GM19099 (cell line): Measurements from ENCODE around the gene WDFY3.

Source experiments
- POLR2A ChIP-seq: IDR thresholded peaks from 3 replicates; pipeline ENCODE4 v1.6.1; 2011; ENCODE audit warnings: low read depth; ENCODE audit not compliant: insufficient read length; ENCODE audit errors: extremely low read depth

WDFY3 gene

DNA sequence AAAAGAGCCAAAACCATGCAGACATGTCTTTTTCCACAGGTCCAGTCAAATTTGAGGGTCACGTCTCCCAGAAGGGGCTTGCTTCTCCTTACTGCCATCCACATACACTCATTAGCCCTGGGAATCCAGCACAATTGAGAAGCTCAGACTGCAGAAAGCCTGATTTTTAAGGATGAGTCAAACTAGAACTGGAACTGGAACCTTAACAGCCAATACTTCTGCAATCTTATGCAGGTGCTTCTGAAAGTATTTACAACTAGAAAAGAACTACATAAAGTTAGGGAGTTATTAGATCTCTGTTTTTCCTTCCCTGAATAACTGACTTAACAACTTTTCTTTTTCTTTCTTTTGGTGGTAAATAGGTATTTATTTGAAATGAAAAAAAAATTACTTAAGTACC is 297.3 kb downstream of the WDFY3 start:
- no peak for TF ChIP-seq POLR2A

DNA sequence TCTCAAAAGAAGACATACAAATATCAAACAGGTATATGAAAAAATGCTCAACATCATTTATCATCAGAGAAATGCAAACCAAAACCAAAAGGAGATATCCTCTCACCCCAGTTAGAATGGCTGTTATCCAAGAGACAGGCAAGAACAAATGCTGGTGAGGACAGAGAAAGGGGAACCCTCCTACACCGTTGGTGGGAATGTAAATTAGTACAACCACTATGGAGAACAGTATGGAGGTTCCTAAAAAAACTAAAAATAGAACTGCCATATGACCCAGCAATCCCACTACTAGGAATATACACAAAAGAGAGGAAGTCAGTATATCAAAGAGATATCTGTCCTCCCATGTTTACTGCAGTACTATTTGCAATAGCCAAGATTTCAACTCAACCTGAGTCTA is 300.1 kb downstream of the WDFY3 start:
- no peak for TF ChIP-seq POLR2A

DNA sequence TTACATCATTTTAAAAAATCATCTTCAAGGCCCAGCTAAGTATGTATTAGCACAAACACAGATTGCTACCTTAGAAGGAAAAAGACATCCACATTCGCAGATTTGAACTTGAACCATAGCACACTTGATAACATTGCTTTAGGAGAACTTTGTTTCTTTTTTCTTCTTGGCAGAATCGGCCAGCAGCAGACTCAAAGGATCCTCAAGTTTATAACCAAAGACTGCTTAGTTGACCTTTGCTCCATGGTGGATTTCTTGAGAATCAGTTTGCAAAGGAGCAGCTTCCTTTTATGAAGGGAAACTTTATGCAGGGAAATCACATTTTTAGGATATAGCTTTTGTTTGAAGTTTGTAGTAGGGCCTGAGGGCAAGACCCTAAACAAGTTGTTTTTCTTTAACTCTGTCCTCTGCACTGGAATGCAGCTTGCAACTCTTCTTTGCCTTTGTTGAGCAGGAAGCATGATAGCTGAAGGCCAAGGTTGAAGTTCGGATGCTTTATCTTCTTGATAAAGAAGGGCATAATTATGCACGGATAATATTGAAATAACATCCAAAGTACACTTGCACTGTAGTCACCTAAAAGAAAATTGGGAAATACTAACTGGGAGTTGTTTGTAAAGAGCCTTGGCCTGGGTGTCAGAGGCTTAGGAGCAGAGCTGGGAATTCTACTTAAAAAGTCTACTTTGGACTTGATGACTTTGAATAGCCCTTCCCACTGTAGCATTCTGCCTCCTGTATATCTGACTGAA is 305.1 kb downstream of the WDFY3 start:
- TF ChIP-seq POLR2A: no peak

DNA sequence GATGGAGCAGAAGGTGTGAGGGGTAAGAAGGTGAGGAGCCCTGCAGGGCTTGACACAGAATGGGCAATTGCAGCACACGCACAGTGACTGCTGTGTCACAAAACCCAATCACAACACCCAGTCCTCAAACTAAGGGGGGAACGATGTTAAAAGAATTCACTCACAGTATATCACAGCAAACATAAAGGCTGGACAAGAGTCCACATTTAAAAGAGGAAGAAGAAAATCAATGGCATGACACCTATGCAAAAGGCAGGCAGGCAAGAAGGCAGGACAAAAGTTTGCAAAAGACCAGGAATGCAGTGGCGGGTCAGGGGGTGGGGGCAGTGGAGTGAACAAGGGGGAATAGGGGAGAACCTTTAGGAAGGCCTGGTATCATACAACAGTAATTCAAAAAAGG is 305.9 kb downstream of the WDFY3 start:
- no peak for TF ChIP-seq POLR2A

DNA sequence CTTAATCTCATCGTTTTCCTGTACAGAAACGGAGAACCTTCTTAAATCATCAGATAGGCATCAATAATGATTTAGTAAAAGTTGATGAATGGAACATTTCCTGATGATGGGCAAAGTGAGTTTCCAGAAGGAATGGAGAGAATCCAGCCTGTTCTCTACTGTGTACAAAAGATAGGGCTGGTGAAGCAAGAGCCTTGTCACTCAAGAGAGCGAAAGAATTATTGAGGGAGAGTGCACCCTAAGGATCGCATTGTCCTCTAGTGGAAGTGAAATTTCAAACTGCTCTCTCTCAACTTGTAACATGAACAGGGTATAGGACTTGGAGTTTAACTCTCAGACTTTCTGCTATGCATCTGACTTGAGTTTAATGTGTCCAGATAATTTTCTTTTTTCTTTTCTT is 314.0 kb downstream of the WDFY3 start:
- no peak for TF ChIP-seq POLR2A

DNA sequence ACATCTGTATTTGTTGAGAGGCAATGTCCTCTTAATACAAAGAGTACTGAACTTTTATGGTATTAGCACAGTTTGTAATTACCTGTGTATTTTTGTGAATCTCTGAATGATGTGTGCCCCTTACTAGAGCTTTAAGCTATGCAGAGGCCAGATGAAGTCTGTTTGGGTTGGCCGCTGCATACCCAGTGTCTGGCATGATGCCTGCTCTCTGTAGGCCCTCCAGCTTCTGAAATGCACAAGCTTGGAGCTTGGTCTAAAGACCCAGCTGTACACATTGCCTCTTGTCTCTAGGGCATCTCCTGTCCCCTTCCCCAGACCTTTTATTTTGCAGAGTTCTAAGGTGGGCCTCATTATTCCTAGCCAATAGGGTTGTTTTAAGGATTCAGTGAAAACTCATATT is 315.0 kb downstream of the WDFY3 start:
- no peak for TF ChIP-seq POLR2A

DNA sequence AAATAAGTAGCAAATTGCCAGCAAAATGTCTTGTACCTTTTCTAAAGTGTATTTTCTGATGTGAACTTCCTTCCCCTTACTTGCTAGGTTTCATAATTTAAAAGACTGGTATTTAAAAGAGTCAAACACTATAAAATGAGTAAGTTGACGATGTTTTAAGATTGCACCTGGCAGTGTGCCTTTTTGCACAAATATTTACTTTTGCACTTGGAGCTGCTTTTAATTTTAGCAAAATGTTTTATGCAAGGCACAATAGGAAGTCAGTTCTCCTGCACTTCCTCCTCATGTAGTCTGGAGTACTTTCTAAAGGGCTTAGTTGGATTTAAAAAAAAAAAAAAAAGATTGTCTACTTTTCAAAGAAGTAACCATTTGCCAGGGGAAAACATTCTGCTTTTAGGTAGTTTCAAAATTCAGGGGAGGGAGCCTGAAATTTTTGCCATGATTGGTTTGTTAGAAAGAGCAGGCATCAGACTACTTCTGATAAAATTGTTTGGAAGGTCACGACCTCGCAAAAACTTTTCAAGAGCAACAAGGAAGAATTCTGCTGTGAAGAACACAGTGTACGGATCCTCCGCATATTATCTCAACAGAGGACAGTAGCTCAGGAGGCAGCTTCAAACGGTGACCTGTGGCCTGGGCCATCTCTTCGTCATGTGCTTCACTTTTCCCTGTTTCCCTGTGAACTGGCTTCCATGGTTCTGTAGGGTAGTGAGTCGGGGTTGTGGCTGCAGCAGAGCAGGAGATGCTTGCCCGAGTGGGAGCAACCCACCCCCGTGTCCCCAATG is 317.4 kb downstream of the WDFY3 start:
- TF ChIP-seq POLR2A: no peak

DNA sequence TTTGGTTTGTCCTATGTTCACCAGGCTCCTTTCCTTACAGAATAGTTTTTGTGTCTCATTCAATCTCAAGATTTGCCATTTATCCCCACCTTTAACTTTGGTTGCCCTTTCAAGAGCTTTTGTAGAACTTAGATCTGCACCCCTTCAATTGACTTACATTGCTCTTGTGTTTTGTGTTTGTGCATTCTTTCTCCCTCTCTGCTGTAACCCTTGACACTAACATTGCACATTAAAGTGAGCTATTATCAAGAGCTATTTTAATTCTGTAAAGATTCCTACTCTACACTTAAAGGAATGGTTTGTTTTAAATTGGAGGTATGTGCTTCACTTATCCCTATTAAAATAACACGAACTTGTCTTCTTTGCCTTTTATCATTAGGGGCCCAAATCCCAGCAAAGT is 318.3 kb downstream of the WDFY3 start:
- TF ChIP-seq POLR2A: no peak

DNA sequence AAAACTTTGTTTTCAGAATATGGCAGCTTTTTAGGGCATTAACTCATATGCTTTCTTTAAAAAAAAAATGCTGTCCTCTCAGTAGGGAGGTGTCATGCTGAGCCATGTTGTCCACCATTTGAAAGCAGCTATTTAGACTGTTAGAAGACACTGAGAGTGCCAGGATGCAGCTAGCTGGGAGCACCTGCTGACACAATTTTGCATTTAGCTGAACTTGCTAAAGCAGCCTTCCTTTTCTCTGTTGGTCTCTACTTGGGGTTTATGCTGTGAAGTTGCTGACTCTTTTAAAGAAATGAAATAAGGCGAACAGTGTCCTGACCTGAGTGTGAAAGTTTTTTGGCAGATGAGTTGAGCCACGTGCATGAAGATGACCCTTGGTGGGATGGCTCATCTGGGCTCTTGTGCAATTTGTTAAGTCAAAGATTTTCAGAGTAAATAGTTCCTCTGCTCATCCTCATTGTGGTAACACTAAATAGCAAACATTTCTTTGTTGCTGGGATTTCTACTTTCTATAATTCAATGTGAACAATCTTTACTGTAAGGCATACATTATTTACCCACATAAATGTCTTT is 319.1 kb downstream of the WDFY3 start:
- no peak for TF ChIP-seq POLR2A

DNA sequence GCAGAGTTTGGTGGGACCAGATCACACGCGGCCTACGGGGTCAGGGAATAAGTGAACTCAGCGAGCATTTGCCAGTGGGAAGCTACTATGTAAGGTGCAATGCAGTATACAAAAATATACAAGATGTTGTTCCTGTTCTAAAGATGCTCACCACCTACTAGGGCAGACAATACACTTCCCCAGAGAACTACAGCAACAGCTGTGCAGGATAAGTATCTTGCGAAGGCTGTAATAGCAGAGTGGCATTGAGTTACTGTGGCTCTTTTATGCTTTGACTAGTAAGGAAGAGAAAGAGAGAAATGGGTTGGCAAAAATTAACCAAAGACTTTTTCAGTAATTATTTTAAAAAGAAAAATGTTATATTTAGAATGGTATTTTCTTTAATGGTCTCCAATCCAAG is 322.4 kb downstream of the WDFY3 start:
- TF ChIP-seq POLR2A: no peak

DNA sequence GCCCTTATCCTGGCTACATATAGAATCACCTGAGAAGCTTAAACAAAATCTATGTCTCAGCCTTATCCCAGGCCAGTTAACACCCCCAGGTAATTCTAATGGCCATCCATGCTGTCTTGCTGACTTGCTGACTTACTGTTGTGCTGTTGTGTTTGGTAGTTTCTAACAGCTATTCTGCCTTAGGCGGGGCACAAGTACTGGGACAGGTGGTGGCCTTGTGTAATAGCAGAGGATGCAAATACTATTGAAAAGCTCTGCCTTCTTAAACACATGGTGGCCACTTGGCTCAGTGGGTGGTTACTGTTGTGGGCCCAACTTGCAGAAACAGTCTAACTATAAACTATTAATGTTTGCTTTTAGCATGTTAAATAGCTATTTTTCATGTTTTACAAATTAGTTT is 327.3 kb downstream of the WDFY3 start:
- no peak for TF ChIP-seq POLR2A

DNA sequence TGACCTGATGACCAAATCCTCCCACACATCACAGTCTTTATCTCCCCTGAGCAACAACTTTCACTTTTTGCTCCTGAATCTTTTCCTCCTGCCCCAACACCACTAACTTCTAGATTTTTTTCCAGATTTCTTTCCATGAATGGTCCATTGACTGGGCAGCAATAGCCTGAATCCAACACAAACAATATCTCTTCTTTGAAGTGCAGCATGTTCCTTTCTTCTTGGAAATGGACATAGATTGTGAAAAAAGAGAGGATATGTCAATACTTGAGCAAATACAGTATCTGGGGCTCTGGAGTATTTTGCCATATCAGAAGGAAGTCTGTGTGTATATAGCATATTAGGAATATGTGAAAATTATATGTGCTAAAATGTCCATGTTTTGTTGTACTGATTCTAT is 328.4 kb downstream of the WDFY3 start:
- no peak for TF ChIP-seq POLR2A

DNA sequence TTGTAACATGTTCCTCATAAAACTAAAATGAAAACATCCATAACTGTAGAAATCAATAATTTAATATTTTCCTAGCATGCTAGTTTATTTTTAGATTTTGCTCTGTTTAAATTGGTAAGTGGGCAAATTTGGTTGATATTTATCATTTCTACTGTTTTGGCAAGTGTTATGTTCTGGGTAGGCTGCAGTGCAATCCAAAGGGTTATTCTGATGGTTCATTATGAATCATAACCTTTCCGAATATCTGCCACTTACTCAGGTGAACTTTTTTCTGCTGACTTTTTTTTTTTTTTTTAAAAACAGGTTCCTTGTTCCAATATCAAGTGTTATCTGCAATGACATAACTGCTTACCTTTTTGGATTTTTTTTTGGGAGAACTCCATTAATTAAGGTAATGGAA is 331.5 kb downstream of the WDFY3 start:
- TF ChIP-seq POLR2A: no peak

DNA sequence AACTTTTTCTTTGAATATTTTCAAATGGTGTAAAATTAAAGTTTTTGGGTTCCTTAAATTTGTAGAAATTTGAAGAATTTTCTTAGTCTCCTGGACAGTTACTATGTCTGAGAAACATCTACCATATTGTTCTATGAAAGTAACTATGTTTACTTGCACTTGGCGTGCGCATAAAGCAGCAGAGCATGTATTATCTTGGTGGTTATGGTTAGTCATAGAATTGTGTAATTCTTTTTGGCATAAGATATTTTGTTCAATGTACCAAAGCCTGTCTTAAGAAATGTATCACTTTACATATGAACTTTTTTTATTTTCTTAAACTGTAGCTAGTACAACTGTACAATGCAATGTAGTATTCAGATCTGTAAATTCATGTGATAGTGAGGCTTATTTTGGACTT is 334.4 kb downstream of the WDFY3 start:
- no peak for TF ChIP-seq POLR2A

DNA sequence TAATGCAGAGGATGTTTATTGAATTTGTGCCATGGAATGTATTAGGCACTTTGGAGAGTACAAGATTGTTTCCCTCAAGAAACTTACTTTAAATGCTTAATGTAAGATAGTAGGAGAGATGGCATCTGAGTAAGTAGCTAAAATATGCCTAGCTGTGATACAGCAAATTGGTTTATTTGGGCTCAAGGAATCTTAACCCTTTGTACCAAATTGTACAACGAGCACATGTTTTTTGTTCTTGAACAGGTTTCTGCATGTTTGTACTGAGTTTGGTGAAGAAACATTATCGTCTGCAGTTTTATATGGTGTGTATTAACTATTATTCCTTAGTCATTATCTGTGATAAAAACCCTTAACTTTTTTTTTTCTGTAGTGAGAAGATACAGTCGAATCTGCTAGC is 334.9 kb downstream of the WDFY3 start:
- no peak for TF ChIP-seq POLR2A

DNA sequence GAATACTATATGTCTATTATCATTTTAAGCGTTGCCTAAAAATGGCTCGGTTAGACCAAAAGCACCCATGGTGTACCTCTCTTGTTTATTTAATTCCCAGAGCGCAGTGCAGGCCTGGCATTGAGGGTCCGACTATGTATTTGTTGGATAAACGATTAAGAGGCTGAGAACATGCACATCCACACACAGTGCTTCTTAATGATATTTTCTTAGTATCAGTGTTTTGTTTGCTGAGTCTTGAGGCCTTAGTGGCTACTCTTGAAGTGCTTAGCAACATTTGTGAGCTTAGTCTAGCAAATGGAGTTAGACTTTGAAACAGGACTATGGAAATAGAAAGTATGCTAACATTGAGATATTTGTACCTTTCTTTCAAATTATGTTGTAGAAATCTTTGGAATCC is 339.8 kb downstream of the WDFY3 start:
- TF ChIP-seq POLR2A: no peak
